Measurements from ENCODE around the gene IFITM1. TPM values are rescaled to one million over a fixed set of nuclear protein-coding genes. Genes with fewer than 3 reads are reported as not detected.
"Not testable (repeated sequence)": the region's sequence is repeated elsewhere in the genome, so short reads cannot be mapped to it uniquely, and the experiment has no call there.

Gene IFITM1
- total RNA-seq, 2 donors from 2014 or later = 151 to 215 TPM

DNA sequence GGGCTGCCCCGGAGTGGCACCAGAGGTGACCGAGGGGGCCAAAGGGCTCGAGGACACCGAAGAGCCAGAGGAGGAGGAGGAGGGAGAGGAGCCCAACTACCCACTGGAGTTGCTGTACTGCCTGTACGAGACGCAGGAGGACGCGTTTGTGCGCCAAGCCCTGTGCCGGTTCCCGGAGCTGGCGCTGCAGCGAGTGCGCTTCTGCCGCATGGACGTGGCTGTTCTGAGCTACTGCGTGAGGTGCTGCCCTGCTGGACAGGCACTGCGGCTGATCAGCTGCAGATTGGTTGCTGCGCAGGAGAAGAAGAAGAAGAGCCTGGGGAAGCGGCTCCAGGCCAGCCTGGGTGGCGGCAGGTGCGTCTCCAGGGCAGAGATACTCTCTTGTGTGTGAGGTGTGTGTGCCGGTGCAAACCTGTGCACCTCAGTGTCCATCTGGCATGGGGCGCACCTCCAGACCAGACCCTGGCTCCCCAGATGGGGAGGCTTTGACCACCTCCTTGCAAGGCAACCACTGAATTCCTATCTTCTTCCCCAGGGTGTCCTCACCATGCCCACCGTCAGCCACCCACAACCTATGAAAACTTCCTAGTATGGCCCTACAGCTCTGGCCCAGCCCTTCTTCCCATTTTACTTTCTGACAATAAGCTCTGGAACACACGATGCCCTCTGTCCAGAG, 32.2 kb upstream of the IFITM1 start:
- intact Hi-C loops (cut with DNase I) = no loop called here
- ATAC-seq (no peak), DNase-seq (peak; percentile 19)

DNA sequence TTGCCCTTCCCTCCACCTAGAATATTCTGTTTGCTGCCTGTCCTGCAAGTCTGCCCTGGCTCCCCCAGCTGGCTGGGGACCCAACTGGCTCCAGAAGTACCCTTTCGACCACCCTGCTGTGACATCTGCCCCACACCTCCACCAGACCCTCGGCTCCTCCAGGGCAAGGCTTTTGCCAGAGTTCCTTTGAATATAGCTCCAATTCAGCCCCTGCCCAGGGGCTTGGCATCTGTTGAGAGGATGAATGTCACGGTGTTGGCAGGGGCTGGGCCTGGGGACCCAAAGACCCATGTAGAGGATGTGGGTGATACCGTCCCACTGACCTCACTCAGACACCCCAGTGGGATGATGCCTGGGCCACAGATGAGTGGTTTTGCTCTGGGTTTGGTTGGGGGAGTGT, 31.7 kb upstream of the IFITM1 start:
- ATAC-seq (no peak), DNase-seq (peak; percentile 10)
- intact Hi-C loops (cut with DNase I) = no loop called here

DNA sequence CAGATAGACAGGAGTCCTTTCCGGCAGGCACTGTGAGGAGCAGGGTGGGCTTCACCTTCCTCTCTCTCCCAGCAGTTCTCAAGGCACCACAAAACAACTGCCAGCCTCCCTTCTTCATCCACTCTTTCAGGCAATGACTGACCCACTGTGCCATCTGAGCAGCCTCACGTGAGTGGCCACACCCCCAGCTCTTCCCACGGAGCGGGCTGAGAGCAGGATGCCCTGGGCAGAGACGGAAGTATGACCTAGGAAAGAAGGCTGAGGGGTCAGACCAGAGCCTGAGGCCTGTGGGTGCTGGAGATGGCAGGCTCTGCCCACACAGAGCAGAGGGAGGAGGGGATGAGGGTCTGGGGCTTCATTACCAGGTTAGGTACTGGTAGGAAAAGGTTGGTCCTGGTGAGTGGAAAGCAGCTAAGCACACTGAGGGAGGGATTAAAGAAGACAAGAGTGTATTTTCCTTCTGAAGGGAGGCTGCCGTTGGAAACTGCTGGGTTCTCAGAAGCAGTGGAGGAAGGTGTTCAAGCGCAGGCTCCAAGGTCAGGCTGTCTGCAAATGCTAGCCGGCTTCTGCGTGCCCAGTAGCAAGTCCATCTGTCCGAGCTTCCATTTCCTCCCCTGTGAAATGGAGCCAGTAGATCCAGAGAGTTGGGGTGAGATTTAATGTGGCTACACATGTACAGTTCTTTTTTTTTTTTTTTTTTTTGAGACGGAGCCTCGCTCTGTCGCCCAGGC, 31.0 kb upstream of the IFITM1 start:
- no peak for ATAC-seq
- DNase-seq = no peak
- intact Hi-C loops (cut with DNase I) = no loop called here

DNA sequence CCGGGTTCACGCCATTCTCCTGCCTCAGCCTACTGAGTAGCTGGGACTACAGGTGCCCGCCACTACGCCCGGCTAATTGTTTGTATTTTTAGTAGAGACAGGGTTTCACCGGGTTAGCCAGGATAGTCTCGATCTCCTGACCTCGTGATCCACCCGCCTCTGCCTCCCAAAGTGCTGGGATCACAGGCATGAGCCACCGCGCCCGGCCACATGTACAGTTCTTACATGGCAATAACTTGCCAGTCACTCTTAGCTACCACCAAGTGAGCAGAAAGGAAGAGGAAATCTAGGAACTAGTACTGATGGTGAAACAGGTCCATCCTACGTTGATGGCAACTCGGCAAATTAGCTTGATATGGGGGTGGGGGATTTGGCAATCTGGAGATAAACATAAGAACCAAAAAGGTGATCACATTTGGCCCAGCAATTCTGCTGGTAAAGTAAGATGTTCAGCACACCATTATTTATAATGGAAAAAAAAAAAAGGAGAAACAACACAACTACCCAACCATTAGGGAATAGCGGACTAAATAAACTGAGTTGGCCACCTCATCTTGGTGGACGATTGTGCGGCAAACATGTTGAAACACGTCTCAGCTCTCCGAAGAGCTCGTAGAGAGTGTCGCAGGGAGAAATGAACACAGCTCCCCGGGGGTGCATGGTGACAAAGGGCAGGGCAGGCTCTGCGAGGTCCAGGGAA, 30.3 kb upstream of the IFITM1 start:
- ATAC-seq = no peak
- DNase-seq = no peak
- intact Hi-C loops (cut with DNase I) = no loop called here

DNA sequence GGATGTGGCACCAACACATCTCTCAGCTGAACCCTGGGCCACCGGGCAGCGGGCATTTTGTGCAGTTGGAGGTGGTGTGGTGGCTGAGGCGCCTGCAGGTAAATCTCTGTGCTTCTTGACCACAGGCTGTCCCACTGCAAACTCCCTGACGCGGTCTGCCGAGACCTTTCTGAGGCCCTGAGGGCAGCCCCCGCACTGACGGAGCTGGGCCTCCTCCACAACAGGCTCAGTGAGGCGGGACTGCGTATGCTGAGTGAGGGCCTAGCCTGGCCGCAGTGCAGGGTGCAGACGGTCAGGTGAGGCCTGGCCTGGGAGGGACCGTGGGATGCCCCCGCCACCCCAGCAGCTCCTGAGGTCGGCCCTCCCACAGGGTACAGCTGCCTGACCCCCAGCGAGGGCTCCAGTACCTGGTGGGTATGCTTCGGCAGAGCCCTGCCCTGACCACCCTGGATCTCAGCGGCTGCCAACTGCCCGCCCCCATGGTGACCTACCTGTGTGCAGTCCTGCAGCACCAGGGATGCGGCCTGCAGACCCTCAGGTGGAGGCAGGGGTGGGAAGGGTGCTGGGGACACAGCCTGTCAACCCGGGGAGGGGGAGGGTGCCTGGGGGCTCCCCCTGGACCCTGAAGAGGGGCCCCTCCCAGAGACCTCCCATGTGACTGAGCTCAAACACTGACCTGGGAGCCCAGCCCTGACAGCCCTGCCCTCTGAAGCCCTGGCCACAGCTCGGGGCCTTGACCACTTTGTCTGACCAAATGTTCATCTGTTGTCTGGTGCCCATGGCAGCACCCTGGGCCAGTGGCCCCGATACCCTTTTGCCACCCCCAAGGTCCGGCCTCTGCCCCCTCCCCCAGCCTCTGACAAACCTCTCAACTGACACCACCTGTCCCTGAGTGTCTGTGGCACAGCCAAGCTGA, 29.5 kb upstream of the IFITM1 start:
- DNase-seq (no peak), ATAC-seq (no peak)
- intact Hi-C loops (cut with DNase I) = no loop called here

DNA sequence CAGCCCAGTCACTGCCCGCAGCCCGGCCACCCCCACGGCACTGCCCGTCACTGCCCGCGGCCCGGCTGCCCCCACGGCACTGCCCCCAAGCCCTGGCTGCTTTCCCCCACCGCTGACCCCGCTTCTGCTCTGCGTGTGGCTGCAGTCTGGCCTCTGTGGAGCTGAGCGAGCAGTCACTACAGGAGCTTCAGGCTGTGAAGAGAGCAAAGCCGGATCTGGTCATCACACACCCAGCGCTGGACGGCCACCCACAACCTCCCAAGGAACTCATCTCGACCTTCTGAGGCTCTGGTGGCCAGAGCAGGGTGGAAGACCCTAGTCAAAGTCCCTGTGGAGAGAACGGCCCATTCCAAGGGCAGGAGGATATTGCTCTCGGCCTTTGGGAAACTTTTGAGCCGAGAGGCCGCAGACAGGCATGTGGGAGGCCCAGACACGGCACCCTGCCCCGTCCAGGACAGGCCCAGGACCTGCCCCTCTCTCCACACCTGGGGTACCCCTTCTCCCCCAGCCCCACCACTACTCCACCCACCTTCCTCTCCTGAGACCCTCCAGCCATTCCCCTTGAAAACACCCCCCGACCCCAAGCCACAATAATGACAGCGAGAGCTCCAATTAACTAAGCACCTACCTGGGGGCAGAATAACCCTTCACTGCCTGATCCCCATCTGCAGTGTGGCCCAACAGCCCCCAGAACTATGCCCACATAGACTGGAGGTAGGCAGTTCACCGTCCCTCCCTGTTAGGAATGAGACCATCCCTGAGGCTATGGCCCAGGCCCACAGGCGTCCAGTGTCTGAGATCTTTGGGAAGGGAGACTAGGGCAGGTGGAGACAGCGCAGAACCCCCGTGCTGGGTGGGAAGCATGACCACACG, 28.6 kb upstream of the IFITM1 start:
- no peak for DNase-seq
- intact Hi-C loops (cut with DNase I) = no loop called here

DNA sequence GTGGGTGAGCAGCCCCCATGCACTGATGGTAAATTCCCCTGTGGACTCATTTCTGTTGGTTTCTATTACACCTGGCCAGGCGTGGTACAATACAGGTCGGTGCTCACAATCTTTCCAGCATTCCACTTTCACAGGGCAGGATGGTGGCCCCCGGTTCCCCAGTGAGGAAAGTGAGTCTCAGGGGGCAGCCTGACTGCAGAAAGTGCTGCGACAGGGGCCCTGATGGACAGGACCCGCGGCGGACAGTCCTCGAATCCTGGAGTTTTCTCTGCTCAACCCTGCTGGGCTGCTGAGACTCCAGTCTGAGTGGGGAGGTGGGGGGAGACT, 28.0 kb upstream of the IFITM1 start:
- no peak for DNase-seq
- intact Hi-C loops (cut with DNase I) = no loop called here
- ATAC-seq = no peak

More for the DNA sequence above, 28.6 kb upstream of the IFITM1 start:
- no peak for ATAC-seq

DNA sequence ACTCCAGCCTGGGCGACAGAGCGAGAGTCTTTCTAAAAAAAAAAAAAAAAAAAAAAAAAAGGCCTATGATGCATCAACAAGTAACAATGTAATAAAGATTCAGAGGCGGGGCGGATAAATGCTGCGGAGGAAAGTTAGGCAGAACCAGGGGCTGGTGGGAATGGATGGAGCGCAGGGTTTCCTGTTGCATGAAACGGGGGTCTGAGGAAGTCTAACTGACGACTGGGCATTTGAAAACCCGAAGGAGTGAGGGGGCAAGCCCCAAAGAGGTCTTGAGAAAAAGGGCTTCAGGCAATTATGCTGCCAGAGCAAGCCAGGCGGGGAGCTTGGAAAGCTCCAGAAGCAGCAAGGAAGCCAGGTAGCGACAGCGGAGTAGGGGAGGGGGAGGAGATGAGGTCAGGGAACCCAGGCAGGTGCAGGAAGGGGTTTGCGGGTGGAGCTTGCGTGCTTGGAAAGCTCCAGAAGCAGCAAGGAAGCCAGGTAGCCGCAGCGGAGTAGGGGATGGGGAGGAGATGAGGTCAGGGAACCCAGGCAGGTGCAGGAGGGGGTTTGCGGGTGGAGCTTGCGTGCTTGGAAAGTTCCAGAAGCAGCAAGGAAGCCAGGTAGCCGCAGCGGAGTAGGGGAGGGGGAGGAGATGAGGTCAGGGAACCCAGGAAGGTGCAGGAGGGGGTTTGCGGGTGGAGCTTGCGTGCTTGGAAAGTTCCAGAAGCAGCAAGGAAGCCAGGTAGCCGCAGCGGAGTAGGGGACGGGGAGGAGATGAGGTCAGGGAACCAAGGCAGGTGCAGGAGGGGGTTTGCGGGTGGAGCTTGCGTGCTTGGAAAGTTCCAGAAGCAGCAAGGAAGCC, 26.6 kb upstream of the IFITM1 start:
- ATAC-seq; intact Hi-C loops (cut with DNase I): not testable (repeated sequence)
- peak; percentile 23 for DNase-seq

DNA sequence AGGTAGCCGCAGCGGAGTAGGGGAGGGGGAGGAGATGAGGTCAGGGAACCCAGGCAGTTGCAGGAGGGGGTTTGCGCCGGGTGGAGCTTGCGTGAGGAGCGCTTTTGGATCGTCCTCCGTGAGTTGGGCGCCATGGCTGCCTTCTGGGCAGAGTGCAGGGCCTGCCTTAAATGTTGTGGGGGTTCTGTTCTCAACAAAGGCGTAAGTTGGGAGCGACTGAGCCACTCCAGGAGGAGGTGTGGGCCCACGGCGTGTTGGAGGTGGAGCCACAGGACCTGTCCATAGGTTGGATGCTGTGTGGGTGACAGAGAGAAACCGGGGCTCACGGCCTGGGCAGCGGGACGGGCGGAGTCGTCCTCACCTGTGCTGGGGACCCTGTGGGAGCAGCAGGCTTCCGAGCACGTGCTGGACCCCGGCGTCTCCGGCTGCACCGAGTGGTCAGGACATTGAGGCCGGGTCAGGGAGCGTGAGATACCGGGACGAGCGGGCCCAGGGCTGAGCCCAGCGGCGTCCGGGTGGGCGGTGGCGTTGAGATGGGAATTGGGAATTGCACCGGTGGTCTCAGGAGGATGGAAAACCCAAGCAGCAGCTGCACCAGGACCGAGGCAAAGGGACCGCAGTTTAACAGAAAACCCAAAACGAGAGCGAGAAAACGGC, 25.9 kb upstream of the IFITM1 start:
- peak in 1 of 2 donors; percentile 4 for ATAC-seq
- peak; percentile 22 for DNase-seq
- intact Hi-C loops (cut with DNase I) = no loop called here

DNA sequence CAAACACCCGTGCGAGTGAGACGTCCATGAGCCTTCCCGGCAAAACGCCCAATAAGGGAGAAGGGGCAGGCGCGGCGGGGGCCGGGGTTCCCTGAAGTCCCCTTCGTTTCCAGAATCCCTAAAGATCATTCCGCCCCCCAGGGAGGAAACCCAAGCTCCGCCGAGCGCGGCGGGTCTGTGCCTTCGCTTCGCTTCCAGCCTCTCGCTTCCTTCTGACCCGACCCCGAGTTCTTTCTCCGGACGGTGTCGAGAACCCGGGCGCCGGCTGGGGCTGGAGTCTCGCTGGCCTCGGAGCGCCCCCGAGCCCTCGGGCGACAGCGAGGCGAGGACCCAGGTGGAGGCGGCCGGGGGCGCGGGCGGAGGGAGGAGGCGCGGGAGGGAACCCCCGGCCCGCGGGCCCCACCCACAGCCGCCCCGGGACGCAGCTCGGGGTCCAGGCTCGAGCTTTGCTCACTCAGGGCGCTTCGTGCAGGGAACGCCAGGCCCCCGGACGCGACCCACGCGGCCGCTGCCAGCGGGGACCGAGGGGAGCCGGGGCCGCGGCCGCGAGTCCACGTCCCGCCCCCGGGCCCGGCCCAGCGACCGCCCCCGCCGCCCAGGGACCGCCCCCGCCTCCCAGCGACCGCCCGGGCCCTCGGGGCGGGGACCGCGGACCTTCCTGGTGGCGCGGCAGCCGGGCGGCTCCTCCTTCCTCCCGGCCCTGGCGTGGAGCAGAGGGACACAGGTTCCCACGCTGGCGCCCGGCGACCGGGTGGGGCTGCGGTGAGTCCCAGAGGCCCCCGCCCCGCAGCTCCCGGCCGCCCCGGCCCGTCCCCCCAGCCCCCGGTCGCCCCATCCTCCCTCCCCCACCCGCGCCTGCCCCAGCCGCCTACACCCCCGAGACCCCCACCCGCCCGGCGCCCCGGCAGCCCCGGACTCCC, 25.1 kb upstream of the IFITM1 start, which contains the start of gene PGGHG:
PGGHG (plus strand) TSS at position 649 of the 920 bp plus-strand sequence. CDS start 691 bp downstream, outside the sequence.
- peak; percentile 86 to 91 for ATAC-seq
- peak; percentile 88 for DNase-seq
- intact Hi-C loops (cut with DNase I) = no loop called here

DNA sequence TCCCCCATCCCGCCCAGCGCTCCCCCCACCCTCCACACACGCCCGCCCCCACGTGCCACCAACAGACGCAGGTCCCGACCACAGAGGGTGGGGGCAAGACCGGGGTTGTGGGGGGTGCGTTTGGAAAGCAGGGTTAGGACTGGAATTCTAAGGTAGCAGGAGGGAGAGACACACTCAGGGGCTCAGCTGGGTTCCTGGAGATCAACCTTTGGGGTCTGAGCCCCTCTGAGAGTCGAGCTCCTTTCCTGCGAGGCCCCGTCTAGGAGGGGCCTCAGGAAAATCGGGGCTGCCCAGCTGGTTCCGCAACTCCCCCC, 24.5 kb upstream of the IFITM1 start:
- DNase-seq (no peak), ATAC-seq (peak; percentile 6 to 18)
- intact Hi-C loops (cut with DNase I) = no loop called here

DNA sequence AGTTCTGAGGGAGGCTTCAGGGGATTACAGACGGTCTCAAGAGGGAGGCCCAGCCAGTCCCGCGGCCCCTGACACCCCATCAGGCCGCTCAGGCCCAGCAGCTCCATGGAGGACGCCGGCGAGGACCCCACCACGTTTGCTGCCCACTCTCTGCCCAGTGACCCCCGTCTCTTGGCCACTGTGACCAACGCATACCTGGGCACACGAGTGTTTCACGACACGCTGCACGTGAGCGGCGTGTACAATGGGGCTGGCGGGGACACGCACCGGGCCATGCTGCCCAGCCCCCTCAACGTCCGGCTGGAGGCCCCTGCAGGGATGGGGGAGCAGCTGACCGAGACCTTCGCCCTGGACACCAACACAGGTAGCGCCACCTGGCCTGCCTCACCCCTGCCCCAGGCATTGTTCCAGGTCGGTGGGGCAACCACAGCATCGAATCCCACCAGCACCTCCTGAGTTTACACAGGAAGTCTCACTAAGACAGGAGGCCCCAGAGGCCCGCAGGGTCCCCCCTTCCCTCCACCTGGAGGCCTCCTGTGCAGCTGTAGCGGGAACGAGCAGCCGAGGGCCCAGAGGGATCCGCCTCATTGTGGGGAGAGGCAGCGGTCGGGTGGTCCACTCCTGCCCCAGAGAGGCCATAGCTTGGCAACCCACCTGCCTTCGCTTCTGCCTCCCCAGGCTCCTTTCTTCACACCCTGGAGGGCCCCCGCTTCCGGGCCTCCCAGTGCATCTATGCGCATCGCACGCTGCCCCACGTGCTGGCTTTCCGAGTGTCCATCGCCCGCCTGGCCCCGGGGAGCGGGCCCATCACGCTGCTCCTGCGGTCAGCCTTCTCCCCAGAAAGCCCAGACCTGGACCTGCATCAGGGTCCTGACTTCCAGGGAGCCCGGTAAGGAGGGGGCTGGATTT, 23.9 kb upstream of the IFITM1 start:
- intact Hi-C loops (cut with DNase I) = loop anchor here in 1 of 2 donors (10.0 kb wide), 1 partner anchor 55 kb away; the partner anchor contains the start of genes PSMD13 and SIRT3
- DNase-seq (peak; percentile 25), ATAC-seq (no peak)

DNA sequence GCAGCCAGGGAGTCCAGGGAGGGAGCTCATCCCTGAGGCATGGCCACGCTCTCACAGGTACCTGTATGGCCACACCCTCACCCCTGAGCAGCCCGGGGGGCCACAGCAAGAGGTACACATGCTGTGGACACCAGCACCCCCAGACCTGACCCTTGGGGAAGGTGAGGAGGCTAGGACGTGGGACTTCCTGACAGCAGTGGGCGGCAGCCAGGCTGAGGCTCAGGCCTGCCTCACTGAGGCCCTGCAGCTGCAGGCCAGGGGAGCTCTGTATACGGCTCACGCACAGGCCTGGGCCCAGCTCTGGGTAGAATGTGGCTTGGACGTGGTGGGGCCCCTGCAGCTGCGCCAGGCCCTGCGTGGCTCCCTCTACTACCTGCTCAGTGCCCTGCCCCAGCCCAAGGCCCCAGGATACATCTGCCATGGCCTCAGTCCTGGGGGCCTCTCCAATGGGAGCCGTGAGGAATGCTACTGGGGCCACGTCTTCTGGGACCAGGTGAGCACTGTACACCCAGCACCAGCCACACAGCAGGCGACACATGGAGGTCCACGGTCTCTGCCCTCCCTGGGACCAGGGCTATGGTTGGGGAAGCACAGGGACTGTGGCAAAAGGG, 23.1 kb upstream of the IFITM1 start:
- ATAC-seq (no peak), DNase-seq (peak; percentile 15)
- intact Hi-C loops (cut with DNase I) = loop anchor here in 1 of 2 donors (10.0 kb wide), 1 partner anchor 56 kb away; the partner anchor contains the start of genes PSMD13 and SIRT3

Measured in left cardiac atrium (tissue), 4 donors.